Measurements from ENCODE around the gene MAML3. TPM values are rescaled to one million over a fixed set of nuclear protein-coding genes. Genes with fewer than 3 reads are reported as not detected.

The MAML3 gene
- total RNA-seq, 1 donor from 2014 or later = 8.1 TPM

DNA sequence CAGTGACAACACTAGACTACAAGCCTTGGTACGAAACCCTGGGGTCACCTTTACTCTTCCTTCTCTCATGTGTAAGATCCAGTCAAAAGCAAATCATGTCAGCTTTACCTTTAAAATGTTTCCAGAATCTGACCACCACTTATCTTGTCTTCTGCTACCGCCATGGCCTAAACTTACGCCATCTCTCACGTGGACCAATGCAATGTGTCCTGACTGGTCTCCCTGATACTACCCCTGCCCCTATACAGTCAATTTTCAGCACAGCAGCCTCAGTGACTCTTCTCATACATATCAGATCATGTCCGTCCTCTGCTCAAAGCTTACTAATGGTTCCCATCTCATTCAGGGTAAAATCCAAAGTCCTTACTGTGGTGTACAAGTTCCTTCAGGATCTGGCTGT lies 15.0 kb upstream of the MAML3 start:
- Mint-ChIP-seq H3K4me3 (ENCODE audit: unreplicated experiment) (no peak overlapping the region), H3K36me3 (ENCODE audit: low read depth, unreplicated experiment) (no peaks in the 10 kb centered on the region), H3K27me3 (ENCODE audit: low read depth, unreplicated experiment) (no peaks in the 10 kb centered on the region), H3K4me1 (ENCODE audit: low read depth, unreplicated experiment) (peaks cover 3% of the 10 kb centered on the region), H3K27ac (ENCODE audit: unreplicated experiment) (no peak overlapping the region), H3K9me3 (ENCODE audit: unreplicated experiment) (no peaks in the 10 kb centered on the region)
- Histone ChIP-seq H3K27ac (ENCODE audit: low read depth, low read length) (no peak overlapping the region), H4K20me1 (ENCODE audit: insufficient read depth, low read length) (no peaks in the 10 kb centered on the region), H2AFZ (ENCODE audit: low read depth, low read length) (no peak overlapping the region), H3K27me3 (ENCODE audit: insufficient read depth, low read length) (no peaks in the 10 kb centered on the region), H3K4me1 (ENCODE audit: insufficient read depth, low read length) (peaks cover 2% of the 10 kb centered on the region), H3K9ac (ENCODE audit: low read length) (no peak overlapping the region), H3K4me2 (ENCODE audit: low read length) (no peak overlapping the region), H3K79me2 (ENCODE audit: insufficient read depth, low read length) (no peaks in the 10 kb centered on the region), H3K9me3 (ENCODE audit: insufficient read depth, low read depth, low read length) (no peaks in the 10 kb centered on the region), H3K4me3 (ENCODE audit: insufficient read depth, low read depth, low read length) (no peak overlapping the region), H3K36me3 (ENCODE audit: insufficient read depth, low read length) (no peaks in the 10 kb centered on the region)
- TF ChIP-seq, protein P1, sequence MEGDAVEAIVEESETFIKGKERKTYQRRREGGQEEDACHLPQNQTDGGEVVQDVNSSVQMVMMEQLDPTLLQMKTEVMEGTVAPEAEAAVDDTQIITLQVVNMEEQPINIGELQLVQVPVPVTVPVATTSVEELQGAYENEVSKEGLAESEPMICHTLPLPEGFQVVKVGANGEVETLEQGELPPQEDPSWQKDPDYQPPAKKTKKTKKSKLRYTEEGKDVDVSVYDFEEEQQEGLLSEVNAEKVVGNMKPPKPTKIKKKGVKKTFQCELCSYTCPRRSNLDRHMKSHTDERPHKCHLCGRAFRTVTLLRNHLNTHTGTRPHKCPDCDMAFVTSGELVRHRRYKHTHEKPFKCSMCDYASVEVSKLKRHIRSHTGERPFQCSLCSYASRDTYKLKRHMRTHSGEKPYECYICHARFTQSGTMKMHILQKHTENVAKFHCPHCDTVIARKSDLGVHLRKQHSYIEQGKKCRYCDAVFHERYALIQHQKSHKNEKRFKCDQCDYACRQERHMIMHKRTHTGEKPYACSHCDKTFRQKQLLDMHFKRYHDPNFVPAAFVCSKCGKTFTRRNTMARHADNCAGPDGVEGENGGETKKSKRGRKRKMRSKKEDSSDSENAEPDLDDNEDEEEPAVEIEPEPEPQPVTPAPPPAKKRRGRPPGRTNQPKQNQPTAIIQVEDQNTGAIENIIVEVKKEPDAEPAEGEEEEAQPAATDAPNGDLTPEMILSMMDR (IDR thresholded peaks at IDR 0.05; ENCODE audit: insufficient read depth, low read depth, low read length) = no peak
- TF ChIP-seq EZH2 (IDR thresholded peaks at IDR 0.05; ENCODE audit: insufficient read depth, low read length) = no peak
- FAIRE-seq (no peak), DNase-seq (ENCODE audit: low read depth) (no peak)

DNA sequence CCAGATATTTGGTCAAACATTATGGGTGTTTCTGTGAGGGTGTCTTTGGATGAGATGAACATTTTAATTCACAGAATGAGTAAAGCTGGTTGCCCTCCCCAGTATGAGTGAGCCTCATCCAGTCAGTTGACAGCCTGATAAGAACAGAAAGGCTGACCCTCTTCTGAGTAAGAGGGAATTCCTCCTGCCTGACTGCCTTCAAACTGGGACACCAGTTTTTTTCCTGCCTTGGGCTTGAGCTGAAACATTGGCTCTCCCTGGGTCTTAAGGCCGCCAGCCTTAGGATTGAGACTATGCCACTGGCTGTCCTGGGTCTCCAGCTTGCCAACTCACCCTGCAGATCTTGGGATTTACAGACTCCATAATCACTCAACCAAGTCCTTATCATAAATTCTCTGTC lies 14.5 kb upstream of the MAML3 start:
- no peak overlapping the region for H3K4me3 Mint-ChIP-seq (ENCODE audit: unreplicated experiment)
- H3K36me3 ChIP-seq (ENCODE audit: insufficient read depth, low read length) = no peaks in the 10 kb centered on the region
- no peaks in the 10 kb centered on the region for H3K9me3 ChIP-seq (ENCODE audit: insufficient read depth, low read depth, low read length)
- H3K27me3 ChIP-seq (ENCODE audit: insufficient read depth, low read length) = no peaks in the 10 kb centered on the region
- TF ChIP-seq EZH2 (IDR thresholded peaks at IDR 0.05; ENCODE audit: insufficient read depth, low read length) = no peak
- TF ChIP-seq, protein P1 (IDR thresholded peaks at IDR 0.05; ENCODE audit: insufficient read depth, low read depth, low read length) = no peak
- H2AFZ ChIP-seq (ENCODE audit: low read depth, low read length) = no peak overlapping the region
- H3K36me3 Mint-ChIP-seq (ENCODE audit: low read depth, unreplicated experiment) = no peaks in the 10 kb centered on the region
- H3K4me1 Mint-ChIP-seq (ENCODE audit: low read depth, unreplicated experiment) = peaks cover 4% of the 10 kb centered on the region
- no peaks in the 10 kb centered on the region for H3K79me2 ChIP-seq (ENCODE audit: insufficient read depth, low read length)
- H3K27ac Mint-ChIP-seq (ENCODE audit: unreplicated experiment) = no peak overlapping the region
- H3K4me3 ChIP-seq (ENCODE audit: insufficient read depth, low read depth, low read length) = no peak overlapping the region
- peaks cover 3% of the 10 kb centered on the region for H3K4me1 ChIP-seq (ENCODE audit: insufficient read depth, low read length)
- no peaks in the 10 kb centered on the region for H3K9me3 Mint-ChIP-seq (ENCODE audit: unreplicated experiment)
- FAIRE-seq = peak; percentile 68
- no peak overlapping the region for H3K9ac ChIP-seq (ENCODE audit: low read length)
- no peaks in the 10 kb centered on the region for H3K27me3 Mint-ChIP-seq (ENCODE audit: low read depth, unreplicated experiment)
- no peaks in the 10 kb centered on the region for H4K20me1 ChIP-seq (ENCODE audit: insufficient read depth, low read length)
- no peak overlapping the region for H3K27ac ChIP-seq (ENCODE audit: low read depth, low read length)
- H3K4me2 ChIP-seq (ENCODE audit: low read length) = no peak overlapping the region
- DNase-seq (ENCODE audit: low read depth) = peak; percentile 35

DNA sequence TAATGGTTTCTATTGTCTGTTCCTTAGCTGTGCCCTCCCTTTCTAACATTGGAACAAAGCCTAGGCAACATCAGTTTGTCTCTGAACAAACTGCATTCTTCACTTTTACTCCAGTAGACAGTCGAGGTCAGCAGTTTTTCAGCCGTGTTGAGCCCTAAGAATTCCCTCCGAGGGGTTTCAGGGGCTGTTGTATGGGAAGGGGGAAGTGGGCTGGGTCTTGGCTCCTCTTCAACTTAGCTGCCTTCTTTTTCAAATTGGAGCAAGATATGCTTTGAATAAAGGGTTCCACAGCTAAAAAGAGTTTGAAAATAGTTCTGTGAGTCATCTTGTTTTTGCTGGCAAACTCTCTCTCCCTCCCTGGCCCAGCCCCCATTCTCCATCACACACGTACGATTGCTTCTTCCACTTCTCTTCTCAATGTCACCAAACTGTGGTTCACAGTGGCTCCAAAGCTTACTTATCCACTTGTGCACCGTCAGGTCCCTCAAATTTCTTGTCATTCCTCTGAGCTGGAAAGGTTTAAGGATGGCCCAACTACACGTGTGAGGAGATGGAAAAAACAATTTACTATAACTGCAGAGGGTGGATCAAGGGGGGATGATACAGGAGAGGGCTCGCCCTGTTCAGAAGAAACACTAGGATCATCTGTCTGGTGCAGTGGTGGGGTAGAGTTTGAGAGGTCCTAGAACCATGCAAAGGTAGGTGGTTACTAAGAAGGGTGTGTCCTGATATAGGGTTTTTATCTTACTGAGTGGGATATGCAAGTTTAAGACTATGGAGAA lies 9.2 kb upstream of the MAML3 start:
- Histone ChIP-seq H3K36me3 (ENCODE audit: insufficient read depth, low read length) (no peaks in the 10 kb centered on the region), H3K4me2 (ENCODE audit: low read length) (peak overlapping the region; percentile 82), H3K4me1 (ENCODE audit: insufficient read depth, low read length) (peaks cover 14% of the 10 kb centered on the region), H3K4me3 (ENCODE audit: insufficient read depth, low read depth, low read length) (peak overlapping the region; percentile 22), H3K9me3 (ENCODE audit: insufficient read depth, low read depth, low read length) (no peaks in the 10 kb centered on the region), H2AFZ (ENCODE audit: low read depth, low read length) (peak overlapping the region; percentile 61), H3K79me2 (ENCODE audit: insufficient read depth, low read length) (no peaks in the 10 kb centered on the region), H3K27me3 (ENCODE audit: insufficient read depth, low read length) (no peaks in the 10 kb centered on the region), H3K27ac (ENCODE audit: low read depth, low read length) (peak overlapping the region; percentile 52), H3K9ac (ENCODE audit: low read length) (peak overlapping the region; percentile 63), H4K20me1 (ENCODE audit: insufficient read depth, low read length) (no peaks in the 10 kb centered on the region)
- FAIRE-seq (peak; percentile 84), DNase-seq (ENCODE audit: low read depth) (peak; percentile 69)
- Mint-ChIP-seq H3K9me3 (ENCODE audit: unreplicated experiment) (no peaks in the 10 kb centered on the region), H3K27ac (ENCODE audit: unreplicated experiment) (peak overlapping the region; percentile 70), H3K36me3 (ENCODE audit: low read depth, unreplicated experiment) (no peaks in the 10 kb centered on the region), H3K27me3 (ENCODE audit: low read depth, unreplicated experiment) (no peaks in the 10 kb centered on the region), H3K4me3 (ENCODE audit: unreplicated experiment) (no peak overlapping the region), H3K4me1 (ENCODE audit: low read depth, unreplicated experiment) (peaks cover 14% of the 10 kb centered on the region)
- no peak for TF ChIP-seq EZH2 (IDR thresholded peaks at IDR 0.05; ENCODE audit: insufficient read depth, low read length)
- TF ChIP-seq, protein P1 (IDR thresholded peaks at IDR 0.05; ENCODE audit: insufficient read depth, low read depth, low read length) = no peak

All from astrocyte (in vitro differentiated cells and primary cell).